Lower lobe of right lung (tissue), 2 donors: ENCODE data around the gene NOVA1. TPM values are rescaled to one million over a fixed set of nuclear protein-coding genes. Genes with fewer than 3 reads are reported as not detected.

ENCODE experiments used
- ATAC-seq, 2 donors: fragments of 200-7000 bp; cut with Tn5 transposase; one replicate each; pipeline ENCODE4 v1.9.1; 2020 to 2022; ENCODE audit warnings: mild to moderate bottlenecking in 2 of 2, moderate library complexity in 2 of 2
- DNase-seq: peaks from one replicate; pipeline ENCODE4 v3.0.0-alpha.2; 2020
- H3K27ac ChIP-seq: fragments of 200-600 bp; one replicate; pipeline ENCODE4 v1.8.0; 2022
- H3K27me3 ChIP-seq: fragments of 200-600 bp; one replicate; pipeline ENCODE4 v1.8.0; 2022; ENCODE audit warnings: low read depth
- H3K36me3 ChIP-seq: fragments of 200-600 bp; one replicate; pipeline ENCODE4 v1.8.0; 2022; ENCODE audit warnings: mild to moderate bottlenecking
- H3K4me1 ChIP-seq: fragments of 200-600 bp; one replicate; pipeline ENCODE4 v1.8.0; 2022
- H3K4me3 ChIP-seq: fragments of 200-600 bp; one replicate; pipeline ENCODE4 v1.8.0; 2022; ENCODE audit warnings: mild to moderate bottlenecking
- H3K9me3 ChIP-seq: fragments of 200-600 bp; one replicate; pipeline ENCODE4 v1.8.0; 2022
- CTCF ChIP-seq: fragments of 200-600 bp; IDR thresholded peaks from one replicate; pipeline ENCODE4 v1.8.0; 2022; ENCODE audit warnings: antibody characterized with exemption, mild to moderate bottlenecking
- intact Hi-C: fragments of 100-400 bp; cut with DNase I; formaldehyde crosslinking; loops from one replicate; pipeline ENCODE4 v1.11.0; 2022
- total RNA-seq: library from RNA; stranded (reverse); fragmentation: NEBNext Ultra II Directional; extraction: Animal tissue kit (Norgen Biotek cat#: 25700); gene quantifications from one replicate; pipeline ENCODE4 v1.2.1, GENCODE V29; 2021
- donor health status: DM: no; HTN: yes; CAD: no; lungs with severe emphysema.

Gene NOVA1
- total RNA-seq, 1 donor from 2014 or later, result 3.4 TPM

- Histone ChIP-seq H3K4me3 (no peak overlapping the region), H3K27me3 (no peaks in the 10 kb centered on the region), H3K4me1 (no peaks in the 10 kb centered on the region), H3K27ac (no peak overlapping the region), H3K9me3 (no peaks in the 10 kb centered on the region), H3K36me3 (no peaks in the 10 kb centered on the region)
- TF ChIP-seq CTCF, result no peak
- intact Hi-C loops, result no loop called here
- no peak for ATAC-seq
- DNase-seq, result no peak
Measured at GRCh38 chr14:26486922-26487321, 110.9 kb downstream of the NOVA1 start.

GRCh38 chr14:26484562-26484961 lies 113.3 kb downstream of the NOVA1 start:
- intact Hi-C loops, result no loop called here
- DNase-seq, result no peak
- no peak for TF ChIP-seq CTCF

GRCh38 chr14:26478967-26479366 lies 118.9 kb downstream of the NOVA1 start:
- no peaks in the 10 kb centered on the region for H3K9me3 ChIP-seq
- no peak for TF ChIP-seq CTCF
- H3K36me3 ChIP-seq, result no peaks in the 10 kb centered on the region
- no peak overlapping the region for H3K4me3 ChIP-seq
- no peak overlapping the region for H3K27ac ChIP-seq
- no peaks in the 10 kb centered on the region for H3K27me3 ChIP-seq
- ATAC-seq (no peak), DNase-seq (no peak)
- intact Hi-C loops, result no loop called here
- H3K4me1 ChIP-seq, result no peaks in the 10 kb centered on the region

More at GRCh38 chr14:26484562-26484961, 113.3 kb downstream of the NOVA1 start:
- H3K9me3 ChIP-seq, result no peaks in the 10 kb centered on the region
- H3K36me3 ChIP-seq, result no peaks in the 10 kb centered on the region
- H3K27me3 ChIP-seq, result no peaks in the 10 kb centered on the region
- H3K4me3 ChIP-seq, result no peak overlapping the region
- no peak overlapping the region for H3K27ac ChIP-seq
- ATAC-seq, result no peak
- no peaks in the 10 kb centered on the region for H3K4me1 ChIP-seq

- no peak for TF ChIP-seq CTCF
- Histone ChIP-seq H3K4me1 (no peaks in the 10 kb centered on the region), H3K4me3 (no peak overlapping the region), H3K27me3 (no peaks in the 10 kb centered on the region), H3K9me3 (no peaks in the 10 kb centered on the region), H3K27ac (no peak overlapping the region), H3K36me3 (no peaks in the 10 kb centered on the region)
- ATAC-seq, result no peak
- no peak for DNase-seq
- intact Hi-C loops, result no loop called here
Measured at GRCh38 chr14:26466862-26467261, 131.0 kb downstream of the NOVA1 start.

- no peaks in the 10 kb centered on the region for H3K27me3 ChIP-seq
- no peaks in the 10 kb centered on the region for H3K9me3 ChIP-seq
- no peak for TF ChIP-seq CTCF
- no peak for ATAC-seq
- H3K36me3 ChIP-seq, result no peaks in the 10 kb centered on the region
- no peak for DNase-seq
- no peaks in the 10 kb centered on the region for H3K4me1 ChIP-seq
- intact Hi-C loops, result no loop called here
- H3K27ac ChIP-seq, result no peak overlapping the region
- no peak overlapping the region for H3K4me3 ChIP-seq
Measured at GRCh38 chr14:26463136-26463535, 134.7 kb downstream of the NOVA1 start.

- Histone ChIP-seq H3K9me3 (no peaks in the 10 kb centered on the region), H3K27me3 (no peaks in the 10 kb centered on the region), H3K4me3 (no peak overlapping the region), H3K27ac (no peak overlapping the region), H3K36me3 (no peaks in the 10 kb centered on the region), H3K4me1 (no peaks in the 10 kb centered on the region)
- DNase-seq, result no peak
- no peak for ATAC-seq
- intact Hi-C loops, result no loop called here
- no peak for TF ChIP-seq CTCF
Measured at GRCh38 chr14:26454105-26454504, 143.7 kb downstream of the NOVA1 start.
